Colonic mucosa (tissue), 4 donors: ENCODE measurements around the gene GFRAL. TPM values are rescaled to one million over a fixed set of nuclear protein-coding genes. Genes with fewer than 3 reads are reported as not detected.

Experiments
- DNase-seq: peaks from one replicate; pipeline ENCODE4 v3.0.0-alpha.2; 2020
- H3K27ac ChIP-seq: fragments of 200-600 bp; one replicate; pipeline ENCODE4 v1.8.0; 2021
- H3K27me3 ChIP-seq: fragments of 200-600 bp; one replicate; pipeline ENCODE4 v1.8.0; 2021
- H3K36me3 ChIP-seq: fragments of 200-600 bp; one replicate; pipeline ENCODE4 v1.8.0; 2021
- H3K4me1 ChIP-seq: fragments of 200-600 bp; one replicate; pipeline ENCODE4 v1.8.0; 2021; ENCODE audit warnings: mild to moderate bottlenecking
- H3K4me3 ChIP-seq: fragments of 200-600 bp; one replicate; pipeline ENCODE4 v1.8.0; 2021
- H3K9ac ChIP-seq, 2 donors: one replicate each; pipeline ENCODE4 v1.7.0; 2013; ENCODE audit warnings: control low read depth in 2 of 2, low read depth in 2 of 2, low read length in 2 of 2
- H3K9me3 ChIP-seq: fragments of 200-600 bp; one replicate; pipeline ENCODE4 v1.8.0; 2021
- CTCF ChIP-seq: fragments of 200-600 bp; IDR thresholded peaks from one replicate; pipeline ENCODE4 v1.8.0; 2022; ENCODE audit warnings: antibody characterized with exemption, mild to moderate bottlenecking
- intact Hi-C: fragments of 100-400 bp; cut with DNase I; formaldehyde crosslinking; loops from one replicate; pipeline ENCODE4 v1.14.1; 2022
- total RNA-seq, 2 donors: library from RNA; stranded (reverse); fragmentation: NEBNext Ultra II Directional in 1 of 2; extraction: Animal tissue kit (Norgen Biotek cat#: 25700) in 1 of 2; gene quantifications; one replicate each; pipeline ENCODE4 v1.2.1, GENCODE V29; 2021
- donor health status: healthy.
- donor health status: DM: no; HTN: no; CAD: no.
- donor health status: DM: no; HTN: no; CAD: no.

GFRAL gene
- total RNA-seq, 2 donors from 2014 or later = not detected

- H3K27me3 ChIP-seq = no peaks in the 10 kb centered on the region
- H3K9ac ChIP-seq = no peak overlapping the region
- H3K4me3 ChIP-seq = no peak overlapping the region
- intact Hi-C loops = no loop called here
- no peaks in the 10 kb centered on the region for H3K36me3 ChIP-seq
- no peaks in the 10 kb centered on the region for H3K9me3 ChIP-seq
- H3K4me1 ChIP-seq = no peaks in the 10 kb centered on the region
- TF ChIP-seq CTCF = no peak
- no peak overlapping the region for H3K27ac ChIP-seq
- no peak for DNase-seq
Measured at GRCh38 chr6:55397986-55398385, 70.7 kb downstream of the GFRAL start.

DNA sequence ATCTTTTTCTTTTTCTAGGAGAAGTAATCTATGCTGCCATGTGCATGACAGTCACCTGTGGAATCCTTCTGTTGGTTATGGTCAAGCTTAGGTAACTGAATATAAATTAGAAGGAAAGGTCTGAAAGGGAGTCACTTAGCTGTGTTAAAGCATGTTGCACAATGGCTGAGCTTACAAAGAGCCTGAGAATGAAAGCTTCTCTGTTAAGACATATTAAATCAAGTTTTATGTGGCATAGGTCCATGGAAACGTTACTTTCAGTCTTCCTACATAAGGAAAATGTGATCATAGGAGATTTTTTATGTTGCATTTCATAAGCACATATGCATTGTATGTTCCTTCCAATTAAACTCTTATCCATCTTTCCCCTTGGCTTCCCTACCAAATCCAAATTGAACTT is 72.1 kb downstream of the GFRAL start:
- Histone ChIP-seq H3K36me3 (no peaks in the 10 kb centered on the region), H3K9ac (no peak overlapping the region), H3K4me1 (no peaks in the 10 kb centered on the region), H3K27me3 (no peaks in the 10 kb centered on the region), H3K9me3 (no peaks in the 10 kb centered on the region), H3K27ac (no peak overlapping the region), H3K4me3 (no peak overlapping the region)
- no peak for TF ChIP-seq CTCF
- no peak for DNase-seq
- intact Hi-C loops = no loop called here

- Histone ChIP-seq H3K27ac (no peak overlapping the region), H3K36me3 (no peaks in the 10 kb centered on the region), H3K27me3 (no peaks in the 10 kb centered on the region), H3K9ac (no peak overlapping the region), H3K4me3 (no peak overlapping the region), H3K9me3 (no peaks in the 10 kb centered on the region), H3K4me1 (no peaks in the 10 kb centered on the region)
- TF ChIP-seq CTCF = no peak
- intact Hi-C loops = no loop called here
- no peak for DNase-seq
Measured at GRCh38 chr6:55405474-55406235, 78.4 kb downstream of the GFRAL start.

DNA sequence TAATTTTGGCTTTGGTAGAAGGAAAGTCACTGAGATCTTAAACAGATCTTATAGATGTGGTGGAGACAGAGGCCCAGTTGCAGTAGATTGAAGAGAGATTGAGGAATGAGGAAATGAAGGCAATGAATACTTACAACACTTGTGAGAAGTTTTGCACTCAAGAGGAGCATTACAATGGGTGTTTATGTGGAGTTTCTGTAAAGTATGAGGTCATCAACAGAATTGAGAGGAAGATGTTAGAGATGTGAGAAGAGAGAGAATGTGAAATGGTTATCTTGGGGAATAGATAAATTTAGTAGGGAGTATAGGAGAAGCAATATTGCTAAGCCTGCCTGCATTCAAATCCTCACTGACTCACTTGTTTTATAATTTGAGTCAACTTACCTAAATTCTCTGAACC is 83.4 kb downstream of the GFRAL start:
- DNase-seq = no peak
- H3K36me3 ChIP-seq = no peaks in the 10 kb centered on the region
- no peak overlapping the region for H3K4me3 ChIP-seq
- no peaks in the 10 kb centered on the region for H3K4me1 ChIP-seq
- H3K27me3 ChIP-seq = no peaks in the 10 kb centered on the region
- H3K9ac ChIP-seq = no peak overlapping the region
- no peak for TF ChIP-seq CTCF
- H3K9me3 ChIP-seq = no peaks in the 10 kb centered on the region
- intact Hi-C loops = no loop called here
- H3K27ac ChIP-seq = no peak overlapping the region

DNA sequence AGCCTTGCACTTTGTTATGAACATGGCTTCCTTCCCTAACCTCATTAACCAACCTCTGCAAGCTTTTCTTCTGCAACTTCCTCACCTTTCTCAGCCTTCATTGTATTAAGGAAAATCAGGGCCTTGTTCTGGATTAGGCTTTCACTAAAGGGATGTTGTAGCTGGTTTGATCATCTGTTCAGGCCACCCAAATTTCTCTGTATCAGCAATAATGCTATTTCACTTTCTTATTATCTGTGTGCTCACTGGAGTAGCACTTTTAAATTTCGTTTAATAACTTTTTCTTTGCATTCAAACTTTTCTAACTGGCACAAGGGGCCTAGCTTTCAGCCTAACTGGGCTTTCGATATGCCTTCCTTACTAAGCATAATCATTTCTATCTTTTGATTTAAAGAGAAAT is 96.7 kb downstream of the GFRAL start:
- Histone ChIP-seq H3K4me1 (no peaks in the 10 kb centered on the region), H3K36me3 (no peaks in the 10 kb centered on the region), H3K27ac (no peak overlapping the region), H3K4me3 (no peak overlapping the region), H3K27me3 (no peaks in the 10 kb centered on the region), H3K9ac (no peak overlapping the region), H3K9me3 (no peaks in the 10 kb centered on the region)
- no peak for DNase-seq
- TF ChIP-seq CTCF = no peak
- intact Hi-C loops = no loop called here
